Stimulated activated CD8-positive, alpha-beta memory T cell treated with anti-CD3 and anti-CD28 coated beads, Interleukin-12 subunit alpha, Interleukin-12 subunit beta, amount 100 ng/mL, for 4 hours (primary cell): ENCODE results near the gene BMPER.

Experiments used
- DNase-seq: peaks from one replicate; pipeline ENCODE4 v3.0.0-alpha.2; 2020; ENCODE audit warnings: low read depth

The BMPER gene

GRCh38 chr7:34026481-34027190 is 121.3 kb downstream of the BMPER start:
- no peak for DNase-seq

- DNase-seq: no peak
These were observed 125.8 kb downstream of the BMPER start for GRCh38 chr7:34031156-34031555.

GRCh38 chr7:34034728-34035127 is 129.4 kb downstream of the BMPER start:
- DNase-seq: no peak

- DNase-seq: no peak
These were observed 130.9 kb downstream of the BMPER start for GRCh38 chr7:34036051-34036920.

- DNase-seq: no peak
These were observed 131.8 kb downstream of the BMPER start for GRCh38 chr7:34036972-34037792.

- DNase-seq: no peak
These were observed 133.6 kb downstream of the BMPER start for GRCh38 chr7:34038816-34039470.

- DNase-seq: no peak
These were observed 136.4 kb downstream of the BMPER start for GRCh38 chr7:34041707-34042106.

GRCh38 chr7:34042406-34042805 is 137.1 kb downstream of the BMPER start:
- DNase-seq: no peak

GRCh38 chr7:34043461-34044305 is 138.3 kb downstream of the BMPER start:
- DNase-seq: no peak

GRCh38 chr7:34044306-34044643 is 138.9 kb downstream of the BMPER start:
- DNase-seq: no peak

GRCh38 chr7:34044734-34045353 is 139.5 kb downstream of the BMPER start:
- DNase-seq: no peak

GRCh38 chr7:34048445-34048844 is 143.1 kb downstream of the BMPER start:
- no peak for DNase-seq

- no peak for DNase-seq
These were observed 148.7 kb downstream of the BMPER start for GRCh38 chr7:34054075-34054474.

- DNase-seq: no peak
These were observed 151.8 kb downstream of the BMPER start for GRCh38 chr7:34057136-34057535.

- DNase-seq: no peak
These were observed 152.6 kb downstream of the BMPER start for GRCh38 chr7:34057956-34058355.

GRCh38 chr7:34058801-34059135 is 153.4 kb downstream of the BMPER start:
- DNase-seq: no peak

- DNase-seq: no peak
These were observed 153.9 kb downstream of the BMPER start for GRCh38 chr7:34059136-34059828.

- DNase-seq: no peak
These were observed 155.0 kb downstream of the BMPER start for GRCh38 chr7:34060196-34060947.

GRCh38 chr7:34061149-34061548 is 155.8 kb downstream of the BMPER start:
- no peak for DNase-seq
